Measurements from ENCODE around the gene SDF2L1.
"Not testable (repeated sequence)": the region's sequence is repeated elsewhere in the genome, so short reads cannot be mapped to it uniquely, and the experiment has no call there.

Gene SDF2L1

GRCh38 chr22:21637450-21637849 is 4.7 kb upstream of the SDF2L1 start:
- DNase-seq = not testable (repeated sequence)

DNA sequence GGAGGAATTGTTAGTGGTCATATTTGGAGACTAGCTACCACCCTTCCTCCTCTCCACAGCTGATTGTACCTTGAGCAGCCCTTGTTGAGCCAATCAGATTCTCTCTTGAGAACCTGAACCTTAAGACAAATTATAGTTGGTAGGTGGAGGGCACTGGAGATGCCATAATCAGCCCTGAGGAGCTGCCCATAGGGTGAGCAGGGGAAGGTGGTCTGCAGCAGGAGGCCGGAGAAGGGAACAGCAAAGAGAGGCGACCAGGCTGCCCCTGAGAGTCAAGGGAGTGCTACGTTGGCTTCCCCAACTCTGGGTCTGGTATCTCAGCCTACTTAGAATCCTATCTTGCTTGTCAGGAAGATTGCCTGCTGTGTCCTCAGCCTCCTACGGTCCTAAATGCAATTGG is 2.7 kb upstream of the SDF2L1 start:
- DNase-seq = no peak

DNA sequence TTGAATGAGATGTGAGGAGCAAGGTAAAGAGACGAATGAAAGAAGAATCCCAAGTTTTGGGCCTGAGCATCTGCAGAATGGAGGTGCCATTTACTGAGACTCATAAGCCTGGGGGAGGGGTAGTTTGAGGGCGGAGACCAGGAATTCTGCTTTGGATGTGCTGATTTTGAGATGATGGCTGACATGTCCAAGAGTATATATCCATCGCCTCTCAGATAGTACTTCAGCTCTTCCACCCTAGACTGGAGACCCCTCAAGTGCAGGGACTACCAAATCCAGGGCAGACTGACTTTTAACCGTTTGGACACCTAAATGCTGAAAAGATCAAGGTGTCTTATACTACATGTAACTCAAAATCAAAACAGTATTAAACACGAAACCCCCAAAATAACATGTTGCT is 1.3 kb upstream of the SDF2L1 start:
- DNase-seq = no peak

GRCh38 chr22:21641417-21641788 is 699 bp upstream of the SDF2L1 start:
- DNase-seq = peak; percentile 14

GRCh38 chr22:21642584-21643448 is 714 bp downstream of the SDF2L1 start:
- peak; percentile 24 for DNase-seq

DNA sequence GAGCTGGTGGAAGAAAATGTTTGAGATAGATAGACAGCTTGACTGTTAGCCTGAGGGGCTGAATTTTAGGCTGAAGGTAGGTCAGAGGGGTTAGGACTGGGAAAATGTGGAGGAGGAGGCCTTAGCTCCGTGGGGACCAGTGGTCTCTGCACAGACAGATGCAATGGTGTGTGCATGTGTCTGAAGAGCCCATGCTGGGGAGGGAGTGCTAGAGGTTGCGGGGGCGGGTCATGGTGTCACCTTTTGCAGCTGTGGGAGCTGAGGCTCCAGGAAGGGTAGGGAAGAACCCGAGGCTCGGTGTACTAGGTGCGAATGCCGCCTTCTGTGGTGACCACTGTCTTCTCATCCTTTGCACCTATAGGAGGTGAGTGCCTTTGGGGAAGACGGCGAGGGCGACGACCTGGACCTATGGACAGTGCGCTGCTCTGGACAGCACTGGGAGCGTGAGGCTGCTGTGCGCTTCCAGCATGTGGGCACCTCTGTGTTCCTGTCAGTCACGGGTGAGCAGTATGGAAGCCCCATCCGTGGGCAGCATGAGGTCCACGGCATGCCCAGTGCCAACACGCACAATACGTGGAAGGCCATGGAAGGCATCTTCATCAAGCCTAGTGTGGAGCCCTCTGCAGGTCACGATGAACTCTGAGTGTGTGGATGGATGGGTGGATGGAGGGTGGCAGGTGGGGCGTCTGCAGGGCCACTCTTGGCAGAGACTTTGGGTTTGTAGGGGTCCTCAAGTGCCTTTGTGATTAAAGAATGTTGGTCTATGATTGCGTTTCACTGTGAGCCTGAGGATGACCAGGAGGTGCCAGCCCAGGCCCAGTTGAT is 1.6 kb downstream of the SDF2L1 start:
- no peak for DNase-seq

GRCh38 chr22:21645513-21645912 is 3.4 kb downstream of the SDF2L1 start:
- DNase-seq = not testable (repeated sequence)

- no peak for DNase-seq
These were observed 4.8 kb downstream of the SDF2L1 start for GRCh38 chr22:21646608-21647590.

DNA sequence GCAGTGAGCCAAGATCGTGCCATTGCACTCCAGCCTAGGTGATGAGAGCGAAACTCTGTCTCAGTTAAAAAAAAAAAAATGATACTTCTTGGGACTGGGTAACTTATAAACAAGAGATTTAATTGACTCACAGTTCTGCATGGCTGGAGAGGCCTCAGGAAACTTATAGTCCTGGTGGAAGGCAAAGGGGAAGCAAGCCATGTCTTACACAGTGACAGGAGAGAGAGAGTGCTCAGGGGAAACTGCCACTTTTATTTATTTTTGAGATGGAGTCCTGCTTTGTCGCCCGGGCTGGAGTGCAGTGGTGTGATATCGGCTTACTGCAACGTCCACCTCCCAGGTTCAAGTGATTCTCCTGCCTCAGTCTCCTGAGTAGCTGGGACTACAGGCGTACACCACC is 8.2 kb downstream of the SDF2L1 start:
- DNase-seq = no peak

- no peak for DNase-seq
These were observed 8.9 kb downstream of the SDF2L1 start for GRCh38 chr22:21650823-21651520.

DNA sequence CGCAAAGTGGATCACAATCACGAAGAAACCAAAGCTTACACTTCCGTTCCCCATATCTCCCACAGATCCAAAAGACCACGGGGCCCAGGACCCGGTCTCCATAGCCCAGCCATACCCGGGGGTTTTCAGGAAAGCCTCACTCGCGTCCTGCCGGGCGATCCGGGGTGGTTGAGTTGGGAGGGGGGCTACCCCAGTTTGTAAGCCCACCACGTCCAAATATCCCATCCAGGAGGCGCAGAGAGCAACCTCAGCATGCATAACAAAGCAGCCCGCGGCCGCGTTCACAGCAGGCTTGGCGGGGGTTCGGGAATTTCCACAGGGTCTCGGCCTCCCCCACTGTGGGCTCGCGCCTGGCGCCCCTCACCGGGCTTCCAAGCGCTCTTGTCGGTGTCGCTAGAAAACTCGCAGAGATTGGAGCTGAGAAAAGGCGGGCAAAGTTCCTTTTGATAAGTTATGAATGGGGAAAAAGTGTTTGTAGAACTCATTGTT is 9.5 kb downstream of the SDF2L1 start:
- no peak for DNase-seq

- DNase-seq = peak; percentile 71
These were observed 10.0 kb downstream of the SDF2L1 start for GRCh38 chr22:21652010-21652546.

GRCh38 chr22:21652547-21653545 is 10.7 kb downstream of the SDF2L1 start:
- no peak for DNase-seq

GRCh38 chr22:21657020-21657359 is 14.9 kb downstream of the SDF2L1 start:
- DNase-seq = no peak

DNA sequence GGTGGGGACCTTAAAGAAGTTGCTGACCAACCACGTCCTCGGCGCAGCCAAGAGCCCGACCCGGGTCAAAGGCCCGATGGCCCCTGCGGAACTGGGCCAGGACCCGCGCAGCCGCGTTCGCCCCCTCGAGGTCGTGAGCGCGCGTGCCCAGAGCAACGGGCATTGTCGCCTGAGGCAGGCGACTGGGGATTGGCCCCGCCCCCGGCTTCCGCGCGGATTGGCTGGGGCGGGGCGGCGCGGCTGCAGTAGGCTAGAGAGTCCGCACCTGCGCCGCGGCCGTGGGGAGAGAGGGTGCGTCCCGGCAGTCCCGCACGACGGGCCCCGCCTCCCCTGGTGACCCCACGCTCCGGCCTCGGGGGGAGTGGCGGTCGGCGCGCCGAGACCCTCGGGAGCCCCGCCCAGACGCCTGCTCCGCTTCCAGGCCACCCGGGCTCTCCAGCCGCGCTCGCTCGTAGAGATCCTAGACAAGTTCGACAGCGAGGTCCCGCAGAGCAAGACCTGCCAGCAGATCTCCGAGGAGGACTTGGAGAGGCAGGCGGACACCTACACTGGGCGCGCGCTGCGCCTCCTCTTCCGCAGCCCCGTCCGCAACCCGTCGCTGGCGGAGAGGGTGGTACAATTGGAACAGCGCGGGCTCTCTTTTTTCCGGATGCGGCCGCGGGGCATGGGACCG is 15.4 kb downstream of the SDF2L1 start:
- DNase-seq = no peak

DNA sequence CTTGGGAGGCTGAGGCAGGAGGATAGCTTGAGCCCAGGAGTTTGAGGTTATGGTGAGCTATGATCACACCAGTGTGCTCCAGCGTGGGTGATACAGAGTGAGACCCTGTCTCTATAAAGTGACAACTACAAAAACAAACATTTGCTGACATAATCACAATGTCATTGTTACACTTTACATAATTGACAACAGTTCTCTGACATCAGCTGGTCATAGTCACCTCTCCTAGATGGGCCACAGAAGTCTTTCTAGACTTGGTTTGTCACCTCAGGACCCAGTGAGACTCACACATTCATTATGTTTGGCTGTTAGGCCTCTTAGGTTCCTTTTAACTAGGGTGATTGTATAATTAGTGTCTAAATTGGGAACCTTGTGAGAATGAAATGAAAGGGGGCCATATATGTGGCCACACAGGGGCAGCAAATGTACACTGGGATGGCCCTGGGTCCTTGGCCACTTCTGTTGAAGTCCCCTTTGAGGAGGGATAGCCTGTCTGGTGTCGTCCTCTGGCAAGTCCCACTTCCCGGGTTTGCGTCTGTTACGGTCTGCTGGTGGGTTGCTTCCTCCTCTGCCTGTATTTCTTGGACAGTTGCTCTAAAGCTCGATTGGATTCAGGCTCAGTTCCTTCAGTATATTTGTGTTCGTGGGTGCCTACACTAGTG is 17.9 kb downstream of the SDF2L1 start:
- no peak for DNase-seq

GRCh38 chr22:21660904-21661303 is 18.8 kb downstream of the SDF2L1 start:
- DNase-seq = no peak

DNA sequence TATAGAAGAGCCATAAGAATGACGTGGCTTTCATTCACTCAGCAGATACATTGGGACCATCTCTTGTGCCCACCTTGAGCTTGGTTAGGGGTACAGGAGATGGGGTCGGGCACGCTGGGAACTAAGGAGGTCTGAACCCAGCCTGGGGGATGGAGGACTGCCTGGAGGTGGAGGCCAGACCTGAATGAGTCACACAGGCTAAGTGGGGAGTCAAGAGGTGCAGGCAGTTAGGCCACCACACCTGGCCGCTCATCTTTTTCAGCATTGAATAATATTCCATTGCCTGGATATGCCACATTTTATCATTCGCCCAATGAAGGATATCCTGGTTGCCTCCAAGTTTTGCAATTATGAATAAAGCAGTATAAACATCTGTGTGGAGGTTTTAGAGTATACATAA is 19.9 kb downstream of the SDF2L1 start:
- no peak for DNase-seq

GRCh38 chr22:21663738-21664137 is 21.6 kb downstream of the SDF2L1 start:
- no peak for DNase-seq

All from NCI-H226 (cell line).